Suppressor macrophage treated with lipopolysaccharide for 4 hours (primary cell): ENCODE measurements around the gene SMCO2.

Experiments used
- DNase-seq: peaks from one replicate; pipeline ENCODE4 v3.0.0-alpha.2; 2020

Gene SMCO2

GRCh38 chr12:27455589-27455988 lies 9.1 kb downstream of the SMCO2 start:
- DNase-seq, result no peak

GRCh38 chr12:27456618-27457017 lies 10.1 kb downstream of the SMCO2 start:
- no peak for DNase-seq

- peak; percentile 71 for DNase-seq
Measured at GRCh38 chr12:27460471-27460978, 14.0 kb downstream of the SMCO2 start.

DNA sequence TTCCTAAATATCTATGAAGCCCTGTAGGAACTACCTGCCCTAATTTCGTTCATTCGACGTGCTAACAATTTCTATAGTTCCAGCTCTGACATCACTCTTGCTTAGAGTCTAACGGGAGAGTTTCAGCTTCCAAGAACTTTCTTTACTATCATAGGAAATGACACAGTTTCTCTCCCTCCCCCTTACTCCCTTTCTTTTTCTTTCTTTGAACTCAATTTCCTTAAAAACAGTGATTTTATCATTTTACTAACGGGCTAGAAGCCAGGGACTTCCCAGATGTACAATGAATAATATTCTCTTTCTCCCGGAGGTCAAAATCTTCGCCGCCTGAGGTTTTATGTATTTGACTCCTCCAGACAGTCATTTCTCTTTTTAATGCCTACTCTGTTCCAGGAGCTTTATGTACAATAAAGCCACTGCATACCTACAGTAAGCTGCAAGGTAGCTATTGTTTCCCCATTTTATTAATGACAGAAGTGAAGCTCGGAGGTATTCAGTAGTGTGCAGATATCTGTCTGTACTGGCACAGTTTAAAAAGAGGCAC lies 15.7 kb downstream of the SMCO2 start:
- peak; percentile 69 for DNase-seq

GRCh38 chr12:27462851-27463250 lies 16.3 kb downstream of the SMCO2 start:
- no peak for DNase-seq

DNA sequence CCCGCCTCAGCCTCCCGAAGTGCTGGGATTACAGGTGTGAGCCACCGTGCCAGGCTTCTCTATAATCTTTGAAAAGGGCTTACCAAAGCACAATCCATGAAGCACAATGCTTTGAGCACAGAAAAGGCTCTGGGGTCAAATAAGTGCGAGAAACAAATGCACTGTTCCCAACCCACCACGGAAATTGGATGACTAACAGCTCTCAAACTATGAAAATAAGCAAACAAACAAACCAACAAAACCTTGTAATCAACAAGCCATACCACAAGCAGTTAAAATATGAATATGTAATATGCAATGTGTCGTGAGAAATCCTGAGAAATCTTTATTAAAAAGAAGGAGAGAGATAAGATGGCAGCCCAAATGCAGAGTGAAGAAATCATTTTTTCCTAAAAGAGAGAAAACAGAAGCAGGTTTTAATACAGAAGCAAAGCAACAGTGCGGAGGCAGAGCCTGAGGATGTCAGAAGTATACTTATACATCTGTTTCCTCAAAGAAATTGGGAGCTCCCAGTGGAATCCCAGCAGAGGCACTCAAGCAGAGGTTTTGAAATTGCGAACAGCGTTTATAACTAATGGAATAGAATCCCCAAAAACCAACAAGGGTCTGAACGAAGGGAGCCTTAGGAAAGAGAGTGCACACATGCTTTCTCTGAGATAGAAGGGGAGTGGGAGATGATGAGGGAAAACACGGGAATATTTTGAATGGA lies 17.1 kb downstream of the SMCO2 start:
- DNase-seq, result no peak

DNA sequence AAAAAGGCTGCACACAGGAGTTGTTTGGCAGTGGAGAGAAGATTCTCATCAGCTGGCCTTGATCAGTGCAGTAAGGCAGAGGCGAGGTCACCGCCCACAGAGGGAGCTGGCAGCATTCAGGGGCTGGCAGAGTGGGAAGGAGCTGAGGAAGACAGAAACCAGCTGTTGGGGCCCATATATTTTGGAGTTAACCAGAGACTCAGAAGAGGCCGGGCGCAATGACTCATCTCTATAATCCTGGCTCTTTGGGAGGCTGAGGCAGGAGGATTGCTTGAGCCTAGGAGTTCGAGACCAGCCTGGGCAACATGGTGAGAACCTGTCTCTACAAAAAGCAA lies 17.7 kb downstream of the SMCO2 start:
- DNase-seq, result peak; percentile 42

GRCh38 chr12:27467641-27468040 lies 21.1 kb downstream of the SMCO2 start:
- no peak for DNase-seq

DNA sequence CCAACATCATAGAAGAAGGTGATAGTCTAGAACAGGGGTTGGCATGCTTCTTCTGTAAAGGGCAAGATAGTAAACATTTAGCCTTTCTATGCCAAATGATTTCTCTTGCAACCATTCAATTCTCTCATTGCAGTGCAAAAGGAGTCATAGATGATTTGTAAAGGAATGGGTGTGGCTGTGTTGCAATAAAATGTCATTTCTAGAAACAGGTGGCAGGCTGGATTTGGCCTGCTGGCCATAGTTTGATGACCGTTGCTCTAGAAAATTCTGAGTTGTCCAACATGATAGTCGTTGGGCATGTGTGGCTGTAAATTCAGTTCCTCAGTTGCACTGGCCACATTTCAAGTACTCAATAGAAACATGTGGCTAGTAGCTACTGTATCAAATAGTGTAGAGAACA lies 21.7 kb downstream of the SMCO2 start:
- no peak for DNase-seq

DNA sequence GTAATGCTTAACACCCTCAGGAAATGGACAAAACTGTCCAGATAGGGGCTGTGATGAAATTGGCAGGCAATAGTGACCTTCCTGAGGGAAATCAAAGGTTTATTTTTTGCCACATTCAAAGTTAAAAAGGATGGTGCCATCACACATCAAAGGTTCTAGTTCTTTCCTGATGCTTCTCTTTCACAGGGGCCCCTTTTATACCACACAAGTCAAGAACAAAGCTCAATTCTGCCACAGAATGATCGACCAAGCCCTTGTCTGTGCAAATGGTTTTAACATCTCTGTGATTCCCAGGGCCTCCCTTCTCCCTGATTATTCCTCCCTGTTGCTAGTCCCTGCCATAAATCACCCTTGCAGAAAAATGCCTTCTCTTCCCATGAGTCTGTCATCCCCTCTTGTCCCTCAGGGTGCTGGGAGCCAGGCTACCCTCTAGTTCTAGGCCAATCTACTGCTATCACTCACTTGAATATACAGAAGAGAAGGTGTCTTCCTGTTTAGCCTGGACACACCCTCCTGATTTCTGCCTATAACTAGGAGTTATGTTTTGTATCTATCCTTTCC lies 22.7 kb downstream of the SMCO2 start:
- DNase-seq, result no peak

GRCh38 chr12:27472604-27473003 lies 26.1 kb downstream of the SMCO2 start:
- DNase-seq, result no peak

DNA sequence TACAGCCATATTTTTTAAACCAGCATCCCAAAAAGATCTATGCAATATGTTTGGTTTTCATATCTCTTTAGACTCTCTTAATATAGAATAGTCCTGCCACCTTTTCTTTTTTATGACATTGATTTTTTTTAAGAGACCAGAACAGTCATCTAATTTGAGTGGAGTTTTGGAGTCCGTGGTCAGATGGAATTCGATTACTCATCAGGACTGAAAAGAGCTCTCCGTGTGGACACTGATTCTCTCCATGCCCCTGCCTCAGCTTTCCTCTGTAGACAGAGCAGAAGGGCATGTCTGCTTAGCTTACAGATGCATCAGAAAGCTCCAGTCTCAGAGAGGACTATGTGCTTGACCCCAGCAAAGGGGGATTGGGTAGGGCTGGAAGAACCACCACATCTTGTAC lies 27.8 kb downstream of the SMCO2 start:
- no peak for DNase-seq

DNA sequence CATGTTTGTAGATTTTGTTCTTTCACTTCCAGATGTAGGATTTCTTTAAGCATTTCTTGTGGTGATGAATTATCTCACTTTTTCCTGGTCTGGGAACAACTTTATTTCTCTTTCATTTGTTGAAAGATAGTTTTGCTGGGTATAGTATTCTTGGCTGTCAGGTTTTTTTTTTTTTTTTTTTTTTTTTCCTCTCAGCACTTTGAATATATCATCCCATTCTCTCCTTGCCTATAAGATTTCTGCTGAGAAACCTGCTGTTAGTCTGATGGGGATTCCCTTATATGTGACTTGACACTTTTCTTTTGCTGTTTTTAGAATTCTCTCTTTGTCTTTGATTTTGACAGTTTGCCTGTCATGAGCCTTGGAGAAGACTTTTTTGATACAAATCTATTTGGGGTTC lies 30.5 kb downstream of the SMCO2 start:
- DNase-seq, result no peak

GRCh38 chr12:27478949-27479348 lies 32.4 kb downstream of the SMCO2 start:
- no peak for DNase-seq

DNA sequence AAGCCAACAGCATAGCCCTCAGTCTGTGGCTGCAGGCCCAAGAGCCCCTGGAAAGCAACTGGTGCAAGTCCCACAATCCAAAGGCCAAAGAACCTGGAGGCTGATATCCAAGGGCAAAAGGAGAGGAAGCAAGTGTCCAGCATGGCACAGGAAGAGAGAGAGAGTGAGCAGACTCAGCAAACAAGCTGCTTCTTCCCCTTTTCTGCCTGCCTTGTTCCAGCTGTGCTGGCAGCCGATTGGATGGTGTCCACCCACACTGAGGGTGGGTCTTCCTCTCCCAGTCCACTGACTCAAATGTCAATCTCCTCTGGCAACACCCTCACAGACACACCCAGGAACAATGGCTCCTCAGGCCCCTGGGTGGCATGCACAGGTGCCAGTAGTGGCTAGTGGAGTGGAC lies 33.5 kb downstream of the SMCO2 start:
- peak; percentile 12 for DNase-seq

DNA sequence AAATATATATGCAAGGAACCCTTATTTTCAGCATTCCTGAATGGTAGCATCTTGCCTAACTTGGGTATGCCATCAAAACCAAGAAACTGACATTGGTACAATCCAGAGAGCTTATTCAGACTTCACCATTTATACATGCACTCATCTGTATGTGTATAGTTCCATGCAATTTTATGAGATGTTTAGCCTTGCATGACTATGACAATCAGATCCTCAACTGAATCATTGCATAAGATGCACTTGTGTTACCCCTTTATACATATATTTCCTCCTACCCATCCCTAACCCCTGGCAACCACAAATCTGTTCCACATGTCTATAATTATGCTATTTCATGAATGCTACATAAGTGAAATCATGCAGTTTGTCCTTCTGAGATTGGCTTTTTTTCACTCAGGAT lies 40.4 kb downstream of the SMCO2 start:
- no peak for DNase-seq

- no peak for DNase-seq
Measured at GRCh38 chr12:27488479-27488878, 41.9 kb downstream of the SMCO2 start.

- DNase-seq, result no peak
Measured at GRCh38 chr12:27491226-27491625, 44.7 kb downstream of the SMCO2 start.

- DNase-seq, result no peak
Measured at GRCh38 chr12:27493260-27493940, 46.9 kb downstream of the SMCO2 start.

DNA sequence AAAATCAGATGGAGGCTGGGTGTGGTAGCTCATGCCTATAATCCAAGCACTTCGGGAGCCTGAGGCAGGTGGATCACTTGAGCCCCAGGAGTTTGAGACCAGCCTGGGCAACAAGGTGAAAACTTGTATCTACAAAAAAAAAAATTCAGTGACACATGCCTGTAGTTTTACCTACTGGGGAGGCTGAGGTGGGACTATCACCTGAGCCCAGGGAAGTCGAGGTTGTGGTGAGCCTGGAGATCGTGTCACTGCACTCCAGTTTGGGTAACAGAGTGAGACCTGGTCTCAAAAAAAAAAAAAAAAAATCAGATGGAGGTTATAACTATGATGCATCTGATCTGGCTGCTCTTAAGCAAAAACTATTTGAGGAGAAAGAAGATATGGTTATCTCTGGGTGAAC lies 50.9 kb downstream of the SMCO2 start:
- DNase-seq, result no peak

DNA sequence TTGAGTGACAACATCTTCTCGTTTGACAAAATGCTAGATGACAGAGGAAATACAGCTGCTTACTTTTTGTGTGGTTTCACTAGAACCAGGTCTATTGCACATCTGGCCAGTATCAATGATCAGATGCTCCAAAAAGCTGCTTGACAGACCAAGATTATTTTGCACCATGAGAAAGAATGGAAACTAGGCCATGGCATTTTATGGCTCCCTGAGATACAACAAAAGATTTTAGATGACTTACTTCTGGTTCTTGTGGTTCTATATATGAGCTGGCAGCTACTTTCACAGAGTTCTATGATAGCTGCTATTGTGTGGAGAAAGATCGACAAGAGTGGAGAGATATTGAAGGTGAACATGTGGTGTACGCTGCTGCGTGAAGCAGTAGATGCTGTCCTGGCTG lies 51.6 kb downstream of the SMCO2 start:
- DNase-seq, result no peak

DNA sequence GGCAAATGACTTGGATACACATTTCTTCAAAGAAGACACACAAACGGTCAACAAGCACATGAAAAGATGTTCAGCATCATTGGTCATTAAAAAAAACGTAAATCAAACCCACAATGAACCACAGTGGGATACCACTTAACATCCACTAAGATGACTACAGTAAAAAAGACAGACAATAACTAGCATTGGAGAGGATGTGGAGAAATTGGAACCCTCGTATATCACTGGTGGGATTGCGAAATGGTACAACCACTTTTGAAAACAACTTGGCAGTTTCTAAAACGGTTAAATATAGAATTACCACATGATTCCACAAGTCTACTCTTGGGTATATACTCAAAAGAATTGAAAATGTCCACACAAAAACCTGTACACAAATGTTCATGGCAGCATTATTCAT lies 52.2 kb downstream of the SMCO2 start:
- no peak for DNase-seq

DNA sequence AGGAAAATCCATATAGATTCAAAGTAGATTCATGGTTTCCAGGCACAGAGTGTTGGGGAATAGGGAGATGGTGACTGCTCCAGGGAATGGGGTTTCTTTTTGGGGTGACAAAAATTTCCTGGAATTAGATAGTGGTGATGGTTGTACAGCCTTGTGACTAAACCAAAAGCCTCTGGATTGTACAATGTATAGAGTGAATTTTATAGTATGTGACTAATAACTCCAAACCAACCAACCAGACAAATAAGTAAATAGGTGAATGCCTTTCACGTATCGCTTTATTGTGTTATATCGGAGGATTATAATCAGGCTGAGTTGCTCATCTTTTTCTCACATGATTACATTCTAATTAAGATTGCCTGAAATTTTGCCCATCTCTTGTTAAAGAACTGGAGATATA lies 52.8 kb downstream of the SMCO2 start:
- DNase-seq, result no peak

GRCh38 chr12:27500546-27500945 lies 54.0 kb downstream of the SMCO2 start:
- DNase-seq, result no peak
